GM12878 (cell line): ENCODE data around the gene DUSP14. TPM values are rescaled to one million over a fixed set of nuclear protein-coding genes. Genes with fewer than 3 reads are reported as not detected.

Experiments used
- ATAC-seq: fragments of 200-7000 bp; cut with Tn5 transposase; 3 replicates; pipeline ENCODE4 v1.9.1; 2020; ENCODE audit warnings: mild to moderate bottlenecking, moderate library complexity
- BruUV-seq: library from RNA; stranded (reverse); fragments of 400-500 nt; replicated peaks from 2 replicates; lab custom pipeline; 2021; lab: Mats Ljungman, UMichigan
- CTCF ChIA-PET: fragments of 300-600 bp; sonication (Branson Sonifier 250); formaldehyde crosslinking; extraction: SDS; loops from one replicate; lab custom pipeline; 2021; ENCODE audit warnings: inconsistent platforms; lab: Yijun Ruan, JAX
- POLR2A ChIA-PET: fragments of 350-600 bp; formaldehyde crosslinking; extraction: SDS; loops from one replicate; lab custom pipeline; 2021; ENCODE audit warnings: inconsistent platforms; lab: Charles Lee
- RAD21 ChIA-PET: fragments of 300-600 bp; sonication (Branson Sonifier 250); formaldehyde crosslinking; loops from one replicate; lab custom pipeline; 2023; ENCODE audit warnings: antibody characterized with exemption; ENCODE audit not compliant: unreplicated experiment; lab: Charles Lee
- SMC1A ChIA-PET: fragments of 300-600 bp; sonication (Branson Sonifier 250); formaldehyde crosslinking; loops from one replicate; lab custom pipeline; 2023; ENCODE audit not compliant: unreplicated experiment, uncharacterized antibody; lab: Charles Lee
- DNase-seq: peaks from one replicate; pipeline ENCODE4 v3.0.0-alpha.2; 2011; ENCODE audit warnings: low read depth, low spot score
- FAIRE-seq: peaks from 3 replicates; lab custom pipeline; 2011; peaks lifted over from hg19 to GRCh38; lab: Jason Lieb, UNC
- H2AFZ ChIP-seq: 2 replicates; pipeline ENCODE4 v1.6.0; 2011; ENCODE audit warnings: low read depth, low read length, control low read depth; ENCODE audit not compliant: control insufficient read depth
- H3K27ac ChIP-seq: 2 replicates; pipeline ENCODE4 v1.5.1; 2011; ENCODE audit warnings: control low read depth; ENCODE audit not compliant: control insufficient read depth, insufficient read depth
- H3K27me3 ChIP-seq, 2 experiments: replicated peaks in 1 of 2; 2 replicates each; pipeline versions ENCODE4 v1.6.0 to v1.6.1; 2011; ENCODE audit warnings: low read length in 1 of 2; ENCODE audit not compliant: control insufficient read depth in 2 of 2, insufficient read depth in 2 of 2
- H3K36me3 ChIP-seq, 2 experiments: 2 replicates each; pipeline ENCODE4 v1.5.1; 2011; ENCODE audit warnings: low read length in 1 of 2; ENCODE audit not compliant: control insufficient read depth in 2 of 2, insufficient read depth in 2 of 2
- H3K4me1 ChIP-seq: 2 replicates; pipeline ENCODE4 v1.6.1; 2011; ENCODE audit warnings: mild to moderate bottlenecking, low read length, moderate library complexity, mixed read lengths; ENCODE audit not compliant: control insufficient read depth, insufficient read depth
- H3K4me2 ChIP-seq: 2 replicates; pipeline ENCODE4 v1.6.0; 2011; ENCODE audit warnings: control low read depth; ENCODE audit not compliant: control insufficient read depth, insufficient read depth
- H3K4me3 ChIP-seq: fragments of 200-600 bp; sonication (generic); 2 replicates; pipeline ENCODE4 v1.5.1; 2016
- H3K79me2 ChIP-seq: 2 replicates; pipeline ENCODE4 v1.6.0; 2011; ENCODE audit warnings: low read length; ENCODE audit not compliant: control insufficient read depth, insufficient read depth
- H3K9ac ChIP-seq: 2 replicates; pipeline ENCODE4 v1.8.0; 2011; ENCODE audit warnings: low read length, control low read depth, mixed read lengths; ENCODE audit not compliant: control insufficient read depth, insufficient read depth
- H3K9me3 ChIP-seq: replicated peaks from 3 replicates; pipeline ENCODE4 v1.5.1; 2011; ENCODE audit warnings: mild to moderate bottlenecking, low read length; ENCODE audit not compliant: control insufficient read depth, insufficient read depth
- H4K20me1 ChIP-seq: 2 replicates; pipeline ENCODE4 v1.6.0; 2011; ENCODE audit not compliant: control insufficient read depth, insufficient read depth
- GATAD2B ChIP-seq: fragments of 450-650 bp; conservative IDR thresholded peaks from 2 replicates; pipeline ENCODE4 v1.6.1; 2017; ENCODE audit warnings: low read depth, mild to moderate bottlenecking, moderate library complexity
- RB1 ChIP-seq: fragments of 450-650 bp; formaldehyde crosslinking; IDR thresholded peaks from 2 replicates; pipeline ENCODE4 v1.6.1; 2017; ENCODE audit warnings: mild to moderate bottlenecking, borderline replicate concordance
- SRF ChIP-seq, 2 experiments: IDR thresholded peaks; 2 replicates each; pipeline ENCODE4 v1.6.1; 2011; ENCODE audit warnings: low read depth in 2 of 2, low read length in 2 of 2, mild to moderate bottlenecking in 1 of 2, moderate library complexity in 1 of 2
- ZBTB11 ChIP-seq: fragments of 450-650 bp; formaldehyde crosslinking; IDR thresholded peaks from 2 replicates; pipeline ENCODE4 v1.5.0; 2022; ENCODE audit warnings: mild to moderate bottlenecking, missing genetic modification characterization
- ZBTB33 ChIP-seq: fragments of 450-650 bp; IDR thresholded peaks from 2 replicates; pipeline ENCODE4 v1.6.1; 2017; ENCODE audit warnings: mild to moderate bottlenecking
- ZNF217 ChIP-seq: fragments of 450-650 bp; IDR thresholded peaks from 2 replicates; pipeline ENCODE4 v1.6.1; 2017; ENCODE audit warnings: antibody characterized with exemption, mild to moderate bottlenecking
- WGBS: methylation state at CpG from one replicate; pipeline ENCODE4 v1.1.6; 2016; ENCODE audit warnings: low lambda C conversion rate; ENCODE audit not compliant: insufficient replicate concordance, insufficient coverage; ENCODE audit errors: missing lambda C conversion rate; 5-methylcytosine and 5-hydroxymethylcytosine counted together
- in situ Hi-C: fragments of 300-500 bp; cut with MboI; formaldehyde crosslinking; loops from 9 replicates; pipeline ENCODE4 v1.14.3; 2018; ENCODE audit warnings: mixed read lengths
- intact Hi-C: fragments of 100-400 bp; cut with micrococcal nuclease; formaldehyde crosslinking; loops from one replicate; pipeline ENCODE4 v1.14.2; 2022; ENCODE audit not compliant: unreplicated experiment
- polyA plus RNA-seq, 11 experiments: library from polyadenylated mRNA; depleted of rRNA in 4 of 11; unstranded in 6 of 11; stranded (reverse) in 5 of 11; fragments of >200 nt; fragmentation: Nextera tagmentation in 4 of 11; fragmentation: Illumina TruSeq in 1 of 11; extraction: Ambion mirVana in 4 of 11; extraction: Trizol in 1 of 11; gene quantifications; 1 replicate in 1 of 11; 2 replicates in 10 of 11; pipeline versions ENCODE4 v1.2.1 to v1.2.3, GENCODE V29; 2011 to 2016; ENCODE audit warnings: inconsistent platforms in 2 of 11, missing spikeins in 2 of 11, low read depth in 1 of 11
- total RNA-seq, 4 experiments: library from RNA; depleted of rRNA in 3 of 4; stranded (reverse); fragments of >200 nt in 3 of 4; fragmentation: Illumina TruSeq in 1 of 4; extraction: Trizol in 1 of 4; gene quantifications; 2 replicates each; pipeline versions ENCODE4 v1.2.1 to v1.2.3, GENCODE V29; 2013 to 2021
- TF ChIP-seq, protein P1 (sequence below): fragments of 450-650 bp; IDR thresholded peaks from 2 replicates; pipeline ENCODE4 v1.6.1; 2017; ENCODE audit warnings: mild to moderate bottlenecking, moderate library complexity
- TF ChIP-seq, protein P2 (sequence below): fragments of 450-650 bp; IDR thresholded peaks from 2 replicates; pipeline ENCODE4 v1.6.1; 2017; ENCODE audit warnings: low read depth, mild to moderate bottlenecking, moderate library complexity

The DUSP14 gene
- total and polyA plus RNA-seq, 10 of the 15 experiments (the other 5 are each of a cell fraction or from before 2014, with no cell fraction given): 14.5 to 36.5 (median 24.4) TPM

GRCh38 chr17:37530420-37530819, 40.7 kb downstream of the DUSP14 start:
- ATAC-seq (no peak), FAIRE-seq (no peak), DNase-seq (no peak)
- Histone ChIP-seq H3K4me2 (no peak overlapping the region), H3K27me3 (no peaks in the 10 kb centered on the region), H4K20me1 (no peaks in the 10 kb centered on the region), H3K27ac (no peak overlapping the region), H2AFZ (no peak overlapping the region), H3K79me2 (no peaks in the 10 kb centered on the region), H3K9ac (no peak overlapping the region), H3K9me3 (no peaks in the 10 kb centered on the region), H3K36me3 (peaks cover 2 to 20% of the 10 kb centered on the region in 2 experiments), H3K4me1 (no peaks in the 10 kb centered on the region), H3K4me3 (no peak overlapping the region)
- SMC1A ChIA-PET: no interaction called here
- RAD21 ChIA-PET: no interaction called here
- POLR2A ChIA-PET: interaction anchor here (1.1 kb wide), 1 partner anchor 97 kb away, joined by 3 read pairs; no protein-coding TSS in a partner anchor
- CTCF ChIA-PET: interaction anchor here (1.2 kb wide), 1 partner anchor 38 kb away, joined by 3 read pairs; no protein-coding TSS in a partner anchor
- intact Hi-C loops: no loop called here
- in situ Hi-C loops: no loop called here
- BruUV-seq: no TSS peak
- WGBS: 100% methylated on average over 4 of the region's 4 CpGs
- TF ChIP-seq SRF (IDR thresholded peaks at IDR 0.05; ENCODE audit: low read depth in 2 of 2, low read length in 2 of 2): no peak
- no peak for TF ChIP-seq ZBTB33
- TF ChIP-seq ZNF217: no peak
- no peak for TF ChIP-seq ZBTB11
- TF ChIP-seq RB1: no peak
- TF ChIP-seq, protein P1, sequence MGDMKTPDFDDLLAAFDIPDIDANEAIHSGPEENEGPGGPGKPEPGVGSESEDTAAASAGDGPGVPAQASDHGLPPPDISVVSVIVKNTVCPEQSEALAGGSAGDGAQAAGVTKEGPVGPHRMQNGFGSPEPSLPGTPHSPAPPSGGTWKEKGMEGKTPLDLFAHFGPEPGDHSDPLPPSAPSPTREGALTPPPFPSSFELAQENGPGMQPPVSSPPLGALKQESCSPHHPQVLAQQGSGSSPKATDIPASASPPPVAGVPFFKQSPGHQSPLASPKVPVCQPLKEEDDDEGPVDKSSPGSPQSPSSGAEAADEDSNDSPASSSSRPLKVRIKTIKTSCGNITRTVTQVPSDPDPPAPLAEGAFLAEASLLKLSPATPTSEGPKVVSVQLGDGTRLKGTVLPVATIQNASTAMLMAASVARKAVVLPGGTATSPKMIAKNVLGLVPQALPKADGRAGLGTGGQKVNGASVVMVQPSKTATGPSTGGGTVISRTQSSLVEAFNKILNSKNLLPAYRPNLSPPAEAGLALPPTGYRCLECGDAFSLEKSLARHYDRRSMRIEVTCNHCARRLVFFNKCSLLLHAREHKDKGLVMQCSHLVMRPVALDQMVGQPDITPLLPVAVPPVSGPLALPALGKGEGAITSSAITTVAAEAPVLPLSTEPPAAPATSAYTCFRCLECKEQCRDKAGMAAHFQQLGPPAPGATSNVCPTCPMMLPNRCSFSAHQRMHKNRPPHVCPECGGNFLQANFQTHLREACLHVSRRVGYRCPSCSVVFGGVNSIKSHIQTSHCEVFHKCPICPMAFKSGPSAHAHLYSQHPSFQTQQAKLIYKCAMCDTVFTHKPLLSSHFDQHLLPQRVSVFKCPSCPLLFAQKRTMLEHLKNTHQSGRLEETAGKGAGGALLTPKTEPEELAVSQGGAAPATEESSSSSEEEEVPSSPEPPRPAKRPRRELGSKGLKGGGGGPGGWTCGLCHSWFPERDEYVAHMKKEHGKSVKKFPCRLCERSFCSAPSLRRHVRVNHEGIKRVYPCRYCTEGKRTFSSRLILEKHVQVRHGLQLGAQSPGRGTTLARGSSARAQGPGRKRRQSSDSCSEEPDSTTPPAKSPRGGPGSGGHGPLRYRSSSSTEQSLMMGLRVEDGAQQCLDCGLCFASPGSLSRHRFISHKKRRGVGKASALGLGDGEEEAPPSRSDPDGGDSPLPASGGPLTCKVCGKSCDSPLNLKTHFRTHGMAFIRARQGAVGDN: no peak
- TF ChIP-seq, protein P2, sequence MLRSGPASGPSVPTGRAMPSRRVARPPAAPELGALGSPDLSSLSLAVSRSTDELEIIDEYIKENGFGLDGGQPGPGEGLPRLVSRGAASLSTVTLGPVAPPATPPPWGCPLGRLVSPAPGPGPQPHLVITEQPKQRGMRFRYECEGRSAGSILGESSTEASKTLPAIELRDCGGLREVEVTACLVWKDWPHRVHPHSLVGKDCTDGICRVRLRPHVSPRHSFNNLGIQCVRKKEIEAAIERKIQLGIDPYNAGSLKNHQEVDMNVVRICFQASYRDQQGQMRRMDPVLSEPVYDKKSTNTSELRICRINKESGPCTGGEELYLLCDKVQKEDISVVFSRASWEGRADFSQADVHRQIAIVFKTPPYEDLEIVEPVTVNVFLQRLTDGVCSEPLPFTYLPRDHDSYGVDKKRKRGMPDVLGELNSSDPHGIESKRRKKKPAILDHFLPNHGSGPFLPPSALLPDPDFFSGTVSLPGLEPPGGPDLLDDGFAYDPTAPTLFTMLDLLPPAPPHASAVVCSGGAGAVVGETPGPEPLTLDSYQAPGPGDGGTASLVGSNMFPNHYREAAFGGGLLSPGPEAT: no peak
- TF ChIP-seq GATAD2B: no peak
